Stimulated activated CD4-positive, alpha-beta T cell treated with anti-CD3 and anti-CD28 coated beads, TNF-alpha, amount 100 ng/mL, for 4 hours (primary cell): ENCODE measurements around the gene DPYSL3.

ENCODE experiments used
- DNase-seq, 3 experiments: peaks; one replicate each; pipeline ENCODE4 v3.0.0-alpha.2; 2020; ENCODE audit warnings: low read depth in 3 of 3

The DPYSL3 gene

DNA sequence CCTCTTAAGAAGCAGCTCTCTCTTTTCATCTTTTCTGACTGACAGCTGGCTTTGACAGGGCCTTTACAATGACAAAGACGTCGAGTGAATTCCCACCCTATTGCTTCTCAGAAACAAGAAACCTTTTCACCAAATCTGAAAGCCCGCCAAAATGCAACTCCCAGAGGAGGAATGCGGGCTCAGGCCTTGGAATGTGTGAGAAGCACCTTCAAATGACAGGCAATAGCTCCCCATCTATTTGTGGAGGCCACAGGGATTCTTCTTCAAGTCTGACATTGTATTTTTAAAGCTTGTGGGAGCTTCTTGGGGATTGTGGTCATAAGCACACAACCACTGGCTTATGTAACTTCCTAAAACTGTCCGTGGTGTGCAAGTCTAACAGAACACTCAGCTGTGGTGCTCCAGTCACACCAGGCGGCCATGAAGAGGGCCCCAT, 72.7 kb downstream of the DPYSL3 start:
- DNase-seq: no peak

DNA sequence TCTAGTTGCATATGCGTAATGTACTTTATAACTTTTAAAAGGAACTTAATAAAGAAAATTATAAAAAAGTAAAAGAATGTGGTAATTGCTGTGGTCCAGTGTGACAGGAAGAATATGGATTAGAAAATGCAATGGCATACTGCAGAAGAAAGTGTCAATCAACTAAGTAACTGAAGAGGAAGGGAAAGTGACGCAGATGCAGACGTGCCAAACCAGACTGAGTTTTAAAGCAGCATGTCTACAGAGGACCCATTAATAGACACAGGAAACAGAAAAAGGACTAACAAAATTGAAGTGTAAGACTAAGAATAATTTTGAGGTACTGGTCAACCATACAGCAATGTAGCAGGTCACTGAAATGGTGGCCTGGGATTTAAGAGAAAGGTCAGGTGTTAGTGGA, 73.3 kb downstream of the DPYSL3 start:
- no peak for DNase-seq

DNA sequence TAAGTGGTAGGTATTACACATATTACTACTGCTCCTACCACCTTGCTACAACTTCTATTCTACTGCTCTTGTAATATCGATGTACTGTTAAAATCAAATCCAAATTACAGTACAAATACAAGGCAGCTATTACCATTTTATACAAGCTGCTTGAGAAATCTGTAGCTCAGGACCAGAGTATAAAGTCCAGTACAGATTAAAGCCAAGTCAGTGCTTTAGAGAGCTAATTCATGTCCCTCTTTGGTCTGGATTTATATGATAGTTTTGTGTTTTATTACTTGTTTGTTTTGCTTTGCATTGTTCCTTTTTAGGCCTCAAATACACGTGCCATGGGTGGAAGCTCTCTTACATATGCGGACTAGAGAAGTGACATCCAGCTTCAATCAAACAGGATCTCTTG, 75.8 kb downstream of the DPYSL3 start:
- DNase-seq: no peak

DNA sequence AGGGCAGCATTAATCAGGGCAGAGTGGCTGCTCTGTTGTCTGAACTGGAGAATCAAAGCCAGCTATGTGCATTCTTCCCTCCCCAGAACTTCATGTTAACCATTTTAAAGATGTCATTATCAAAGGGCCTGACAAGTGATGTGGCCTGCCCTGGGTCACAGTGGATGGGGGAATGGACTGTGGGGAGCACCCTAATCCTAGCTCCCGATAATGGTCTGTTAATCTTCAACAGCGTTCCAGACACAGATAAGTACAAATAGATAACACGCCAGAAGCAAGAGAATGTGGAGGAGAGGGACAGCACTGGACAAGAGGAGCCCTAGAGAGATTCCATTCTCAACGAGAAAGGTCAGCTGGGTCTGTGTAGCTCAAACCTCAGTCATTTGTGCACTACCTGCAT, 77.5 kb downstream of the DPYSL3 start:
- DNase-seq: no peak

DNA sequence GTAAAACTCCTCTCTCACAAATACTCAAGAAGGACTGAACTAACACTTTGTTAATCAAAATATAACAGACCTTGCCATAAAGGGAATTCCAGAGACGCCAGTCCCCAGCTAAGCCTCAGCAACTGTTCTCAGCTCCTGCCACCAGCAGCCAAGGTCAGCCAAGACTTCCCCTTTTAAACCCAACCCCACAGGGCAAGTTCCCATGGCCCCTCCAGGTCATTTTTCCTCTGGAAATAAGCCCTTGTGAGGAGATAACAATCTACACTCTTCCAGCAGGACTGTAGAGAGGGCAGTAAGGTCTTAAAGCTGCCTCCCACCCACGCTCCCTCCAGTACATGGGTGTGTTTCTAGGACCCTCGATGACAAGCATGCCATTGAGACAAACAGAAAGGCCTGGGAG, 78.3 kb downstream of the DPYSL3 start:
- no peak for DNase-seq

DNA sequence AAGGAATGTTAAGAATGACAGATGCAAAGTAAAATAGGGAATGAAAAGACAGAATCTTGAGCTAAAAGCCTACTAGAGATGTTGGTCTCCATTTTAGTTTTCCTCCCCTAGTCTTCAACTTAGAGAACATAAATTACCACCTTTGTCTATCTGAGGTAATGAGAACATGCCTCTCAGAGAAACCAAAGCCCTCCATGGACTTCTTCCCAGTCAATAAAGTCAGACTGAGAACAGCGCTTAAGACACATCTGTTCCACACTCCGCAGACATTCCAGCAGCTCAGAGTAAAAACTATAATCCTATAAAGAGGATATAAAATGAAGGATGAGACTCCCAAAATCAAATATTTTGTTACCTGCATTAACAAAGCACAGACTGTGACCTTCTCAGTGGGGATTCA, 79.2 kb downstream of the DPYSL3 start:
- no peak for DNase-seq

DNA sequence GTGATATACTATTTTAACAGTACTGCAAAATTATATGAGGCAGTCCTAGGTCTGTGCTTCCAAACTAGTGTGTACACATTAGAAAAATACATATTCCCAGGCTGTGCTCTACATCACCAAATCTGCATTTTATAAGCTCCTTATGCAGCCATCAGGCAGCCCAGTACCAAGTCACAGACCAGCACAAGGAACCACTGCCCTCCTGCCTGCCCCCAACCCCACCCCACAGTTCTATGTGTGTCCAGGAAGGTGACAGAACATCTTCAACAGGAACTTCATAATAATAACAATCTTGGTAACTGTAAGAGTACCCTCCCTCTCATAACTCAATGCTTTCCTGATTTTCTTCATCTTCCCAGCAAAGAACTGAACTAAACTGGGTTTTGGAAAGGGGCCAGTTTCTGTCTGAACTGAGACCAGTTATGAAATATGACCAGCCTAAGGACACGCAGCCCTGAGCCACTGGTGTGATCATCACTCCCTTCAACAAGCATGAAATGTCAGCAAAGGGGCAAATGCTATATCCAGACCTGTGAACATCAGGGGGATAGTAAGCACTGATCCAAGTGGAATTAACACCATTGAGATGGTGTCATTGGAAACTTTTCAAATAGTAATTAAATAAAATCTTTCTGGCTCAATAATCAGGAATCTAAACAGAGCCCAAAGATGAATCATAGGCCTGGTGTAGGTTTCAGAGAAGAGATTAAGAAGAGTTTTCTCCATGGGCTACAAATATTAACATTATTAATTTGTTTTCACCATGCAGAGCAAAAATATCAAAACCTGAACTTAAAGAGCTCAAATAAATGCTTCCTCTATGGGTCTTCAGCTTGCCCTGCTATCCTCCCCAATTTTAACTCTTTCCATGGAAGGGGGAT, 82.1 kb downstream of the DPYSL3 start:
- no peak for DNase-seq

DNA sequence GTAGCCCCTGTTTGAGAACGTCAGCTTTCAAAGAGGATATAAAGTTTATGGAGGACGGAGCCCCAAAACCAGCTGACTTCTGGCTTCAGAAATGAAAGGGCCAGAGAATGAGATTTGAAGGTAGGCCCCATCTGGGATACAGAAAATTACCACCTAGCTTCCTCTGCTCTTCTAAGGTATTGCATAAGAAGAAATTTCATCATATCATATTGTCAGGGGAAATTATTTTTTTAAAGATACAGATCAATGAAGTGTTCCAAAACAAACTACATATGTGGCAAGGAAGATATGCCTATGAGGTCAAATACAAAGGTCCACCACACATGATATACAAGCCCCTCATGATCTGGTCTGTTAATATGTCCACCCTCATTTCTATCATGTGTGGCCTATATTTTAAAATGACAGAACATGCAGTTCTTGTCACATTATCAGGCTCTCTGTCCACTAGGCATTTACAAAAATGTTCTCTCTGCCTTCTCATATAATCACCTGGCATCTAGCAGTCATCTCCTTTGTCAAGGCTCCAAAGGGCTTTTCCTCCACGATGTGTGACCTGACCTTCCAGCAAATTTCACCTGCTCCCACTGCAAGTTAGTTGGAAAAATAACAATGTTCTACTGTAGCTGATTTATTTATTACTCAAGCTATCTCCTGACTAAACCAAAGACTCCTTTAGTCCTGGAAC, 83.1 kb downstream of the DPYSL3 start:
- no peak for DNase-seq

DNA sequence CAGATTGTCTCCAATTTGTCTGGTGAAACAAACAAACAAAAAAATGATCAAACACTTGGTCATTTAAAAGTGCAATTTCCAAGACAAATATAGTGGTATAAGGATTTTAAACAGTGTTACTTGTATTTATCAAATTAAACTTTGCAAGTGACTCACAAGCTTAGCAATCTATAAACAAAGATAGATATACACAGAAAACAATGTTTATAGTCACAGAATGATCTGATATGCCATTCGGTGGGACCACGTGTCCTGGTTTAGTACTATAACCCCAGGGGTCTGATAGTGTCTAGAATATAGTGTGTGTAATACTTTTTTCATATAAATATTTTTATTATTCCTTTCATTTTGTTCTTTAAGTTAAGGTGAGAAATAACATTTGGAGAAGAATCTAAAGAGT, 91.3 kb downstream of the DPYSL3 start:
- no peak for DNase-seq

DNA sequence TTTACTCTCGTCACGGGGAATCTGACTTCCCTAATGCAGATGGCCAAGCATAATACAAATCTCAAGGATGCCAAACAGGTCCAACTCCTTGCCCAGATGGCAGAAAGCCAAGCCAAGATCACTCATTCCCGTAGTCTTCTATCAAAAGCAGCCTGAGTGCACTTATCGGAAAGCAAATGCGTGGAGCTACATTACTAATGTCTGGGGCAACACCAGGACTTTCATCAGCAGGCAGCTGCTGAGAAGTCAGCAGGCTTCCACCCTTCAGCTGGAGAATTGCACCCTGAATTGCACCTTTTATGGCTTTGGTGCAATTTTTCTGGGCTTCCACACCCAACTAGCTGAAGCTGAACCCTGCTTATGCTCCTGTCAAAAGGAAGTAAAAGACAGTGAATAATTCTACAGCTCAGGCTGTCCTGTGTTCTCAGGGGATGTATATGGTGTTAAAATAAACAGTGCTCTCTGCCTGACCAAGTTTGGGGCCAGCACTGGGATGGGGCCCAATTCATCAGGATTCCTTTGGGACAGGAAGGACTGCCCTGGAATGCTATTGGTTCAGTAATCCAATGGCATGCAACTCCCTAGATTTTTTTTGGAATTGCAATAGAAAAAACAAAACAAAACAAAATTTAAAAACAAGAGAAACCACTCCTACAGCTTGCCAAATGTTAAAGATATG, 92.6 kb downstream of the DPYSL3 start:
- DNase-seq: no peak

DNA sequence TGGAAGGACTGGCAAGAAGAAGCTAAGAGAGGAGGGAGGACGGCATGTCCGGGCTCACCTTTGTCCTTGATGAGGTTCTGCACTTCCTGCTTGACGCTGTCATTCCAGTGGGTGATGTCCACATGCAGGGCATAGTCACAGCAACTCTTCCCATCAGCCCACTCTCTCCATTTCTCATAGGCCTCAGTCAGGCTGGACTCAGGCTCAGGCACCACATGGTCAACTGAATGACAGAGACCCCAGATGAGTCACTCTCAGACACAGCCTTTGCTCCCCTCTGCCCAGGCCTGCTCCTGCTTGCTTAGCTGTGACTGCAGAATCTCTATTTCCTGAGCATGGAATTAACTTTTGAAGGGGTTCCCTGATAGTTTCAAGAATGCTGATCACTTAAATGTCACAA, 94.2 kb downstream of the DPYSL3 start:
- DNase-seq: no peak

DNA sequence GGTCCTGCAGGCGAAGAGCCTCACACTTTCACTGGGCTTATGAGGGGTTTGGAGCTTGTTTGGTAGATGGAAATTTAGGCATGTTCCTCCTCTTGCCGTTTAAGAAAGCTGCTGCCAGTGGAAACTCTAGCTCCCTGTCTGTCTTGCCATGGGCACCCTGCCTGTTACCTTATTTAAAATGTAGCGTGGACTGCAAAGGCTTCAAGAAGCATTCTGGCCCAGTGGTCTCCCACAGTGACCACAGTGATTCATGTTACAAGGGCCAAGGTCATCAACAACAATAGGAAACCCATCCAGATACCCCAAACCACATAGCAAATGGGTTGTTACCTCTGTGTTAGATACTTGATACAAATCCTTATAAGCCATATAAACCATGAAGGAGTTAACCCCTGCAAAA, 96.6 kb downstream of the DPYSL3 start:
- no peak for DNase-seq

DNA sequence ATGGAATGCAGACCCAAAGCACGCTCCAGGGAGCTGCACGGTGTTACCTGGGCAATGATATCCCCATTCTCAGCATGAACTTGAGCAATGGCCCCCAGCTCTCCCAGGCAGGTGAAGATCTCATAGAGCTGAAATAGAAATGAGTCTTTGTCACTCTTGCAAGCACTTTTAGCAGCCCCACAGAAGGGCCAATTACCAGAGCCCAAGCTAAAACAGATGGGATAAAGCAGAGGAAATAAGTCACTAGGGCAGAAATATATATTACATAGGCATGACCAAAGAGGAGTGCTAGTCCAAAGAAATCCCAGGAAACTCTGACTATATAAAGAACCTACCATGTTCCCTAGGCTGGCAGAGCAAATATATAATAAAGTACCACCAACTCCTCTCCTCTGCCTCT, 97.3 kb downstream of the DPYSL3 start:
- no peak for DNase-seq

DNA sequence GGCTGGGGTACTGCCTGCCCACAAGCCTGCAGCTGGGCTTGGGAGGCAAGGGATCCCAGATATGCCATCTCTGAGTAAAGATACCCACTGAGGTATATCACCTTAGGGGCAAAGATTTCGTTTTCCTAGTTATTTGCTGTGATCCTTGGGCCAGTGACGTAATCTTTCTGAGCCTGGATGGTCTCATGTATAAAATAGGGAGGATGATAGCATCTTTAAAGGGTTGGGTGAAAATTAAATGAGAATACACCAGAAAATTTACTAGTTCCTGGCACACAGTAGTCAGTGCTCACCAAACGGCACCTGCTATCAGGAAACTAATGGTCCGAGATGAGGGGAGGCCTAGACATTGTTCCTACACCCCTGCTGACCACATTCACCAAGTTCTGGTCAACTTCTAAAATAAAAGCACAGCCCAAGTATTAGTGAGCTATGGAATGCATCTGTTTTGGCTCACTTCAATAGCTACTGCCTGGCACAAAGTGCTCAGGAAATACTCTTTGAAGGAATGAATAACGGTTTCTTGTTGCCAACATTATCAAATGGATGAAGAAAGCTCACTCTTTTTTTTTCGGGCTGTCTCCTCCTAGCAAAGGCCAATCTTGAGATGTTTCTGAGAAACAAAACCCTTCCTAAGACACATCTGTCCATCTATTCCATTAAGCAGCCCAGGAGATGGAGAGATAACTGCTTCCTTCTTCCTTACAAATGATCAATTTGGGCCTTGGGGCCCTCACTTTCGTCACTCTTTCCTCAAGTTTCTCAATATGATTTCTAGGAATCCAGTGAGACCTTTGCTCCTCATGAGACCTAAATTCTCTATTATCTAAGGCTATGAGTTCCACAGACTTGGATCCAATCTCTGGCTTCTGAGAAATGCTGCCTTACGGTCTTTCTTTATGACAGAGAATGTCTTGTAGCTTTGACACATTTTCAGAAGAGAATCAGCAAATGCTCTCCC, 98.2 kb downstream of the DPYSL3 start:
- no peak for DNase-seq

DNA sequence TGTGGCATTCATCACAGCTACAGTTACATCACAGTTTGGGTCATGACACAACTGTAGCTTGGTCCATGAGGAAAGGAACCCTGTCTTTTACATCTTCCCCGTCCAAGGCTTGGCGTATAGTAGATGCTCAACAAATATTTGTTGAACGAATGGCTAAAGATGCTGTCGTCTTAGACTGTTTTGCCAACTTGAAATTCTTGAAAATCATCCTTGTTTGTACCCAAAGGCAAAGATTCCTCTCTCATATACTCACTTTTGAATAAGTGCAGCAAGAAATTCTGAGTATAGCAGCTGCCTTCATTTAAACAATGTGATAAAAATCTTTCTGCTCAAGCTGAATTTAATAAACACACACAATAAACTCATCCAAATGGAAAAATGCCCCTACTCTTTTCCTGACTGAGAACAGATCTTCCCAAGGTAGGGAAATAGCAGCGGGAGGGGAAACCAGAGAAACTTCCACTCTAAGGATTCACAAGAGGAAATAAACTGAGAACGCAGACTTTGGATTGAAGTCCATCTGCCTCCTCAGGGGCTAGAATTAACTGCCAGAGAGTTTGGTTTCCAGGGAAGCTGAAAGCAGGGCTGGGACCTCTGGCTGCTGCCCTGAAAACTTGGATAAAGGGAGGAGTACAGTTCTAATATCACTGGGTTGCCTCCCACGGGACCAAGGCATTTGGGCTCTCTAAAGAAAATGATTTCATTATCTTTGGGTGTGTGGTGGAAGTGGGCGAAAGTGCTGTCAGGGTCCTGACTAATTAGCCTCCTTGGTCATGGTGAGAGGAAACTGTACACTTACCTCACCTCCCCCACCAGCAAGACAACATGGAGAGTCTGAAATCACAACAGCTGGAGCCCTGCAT, 99.1 kb downstream of the DPYSL3 start:
- no peak for DNase-seq

DNA sequence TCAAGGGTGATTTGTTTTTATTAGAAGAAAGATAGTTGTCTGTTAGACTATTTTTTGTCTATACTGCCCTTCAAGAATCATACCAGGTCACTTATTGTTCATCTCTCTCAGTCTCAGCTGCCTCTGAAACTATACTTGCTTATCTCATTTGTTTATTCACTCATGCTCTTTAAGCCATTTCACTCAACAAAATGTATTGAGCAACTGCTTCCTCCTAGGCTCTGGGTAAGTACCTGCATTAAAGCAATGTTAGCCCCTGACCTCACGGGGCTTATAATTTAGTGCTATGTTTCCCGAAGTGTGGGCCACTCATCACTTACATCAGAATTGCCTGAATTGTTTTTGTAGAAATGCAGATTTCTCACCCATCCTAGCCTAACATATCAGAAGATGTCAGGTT, 100.9 kb downstream of the DPYSL3 start:
- no peak for DNase-seq

DNA sequence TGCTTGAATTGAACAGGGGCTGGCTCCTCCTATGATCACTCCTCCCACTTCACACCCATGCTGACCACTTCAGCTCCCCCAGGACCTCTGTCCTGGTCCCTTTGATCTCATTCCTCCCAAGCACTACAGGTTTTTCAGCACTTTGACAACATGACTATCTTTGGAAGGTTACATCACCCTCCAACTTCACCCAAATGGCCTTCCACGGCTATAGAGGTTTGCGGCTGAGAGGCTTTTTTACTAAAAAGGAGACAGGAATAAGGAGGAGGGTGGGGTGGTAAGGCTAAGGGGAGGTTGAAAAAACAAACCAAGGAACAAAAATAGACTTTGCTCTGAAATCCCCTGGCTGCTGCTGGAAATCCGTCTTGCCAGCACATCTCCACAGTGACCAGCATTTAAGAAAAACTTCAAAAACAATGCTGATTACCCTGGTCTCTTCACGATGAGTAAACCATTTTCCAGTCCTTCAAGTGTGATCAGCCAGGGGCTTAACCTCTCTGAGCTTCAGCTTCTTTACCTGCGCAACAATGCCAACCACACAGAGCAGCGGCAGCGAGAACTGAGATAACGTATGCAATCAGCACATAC, 102.7 kb downstream of the DPYSL3 start:
- DNase-seq: no peak

DNA sequence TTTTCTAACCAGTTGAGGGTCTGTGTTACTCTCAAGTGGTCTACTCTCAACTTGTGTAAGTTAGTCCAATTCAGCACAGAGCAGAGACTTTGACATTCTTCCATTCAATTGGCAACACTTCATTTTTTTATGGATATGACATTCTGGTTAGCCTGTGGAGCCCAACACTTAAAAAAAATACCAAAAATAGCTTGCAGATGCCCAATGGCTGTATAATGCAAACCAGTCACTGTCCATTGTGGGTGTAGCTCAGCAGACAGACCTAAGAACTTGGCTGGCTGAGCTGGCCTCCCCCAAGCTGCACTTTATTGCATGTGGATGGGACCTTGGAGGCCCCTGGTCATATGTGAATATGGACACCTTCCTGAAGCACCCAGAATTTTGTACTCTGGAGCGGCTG, 103.2 kb downstream of the DPYSL3 start:
- DNase-seq: no peak

DNA sequence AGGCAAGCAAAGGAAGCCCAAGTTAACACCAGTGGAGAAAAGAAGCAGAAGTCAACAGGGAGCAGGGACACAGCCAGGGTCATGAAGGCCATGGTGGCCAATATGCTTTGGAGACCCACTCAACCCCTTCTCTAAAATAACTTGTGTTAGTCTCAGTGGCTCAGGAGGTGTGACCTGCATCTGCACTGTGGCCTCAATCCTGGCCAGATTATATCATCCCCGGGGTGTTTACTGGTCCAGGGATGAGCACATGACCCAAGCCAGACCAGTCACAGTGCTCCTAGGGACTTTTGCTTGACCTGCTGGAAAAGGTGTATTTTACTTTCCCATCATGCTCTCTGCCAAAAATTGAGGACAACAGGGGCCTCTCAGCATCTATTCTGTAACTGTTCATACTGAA, 105.2 kb downstream of the DPYSL3 start:
- DNase-seq: no peak
